Stimulated activated CD8-positive, alpha-beta memory T cell treated with anti-CD3 and anti-CD28 coated beads, Interleukin-2, amount 100 ng/mL, for 1 hour (primary cell): ENCODE measurements around the gene MIER2.

Source experiments
- DNase-seq, 2 donors: peaks; one replicate each; pipeline ENCODE4 v3.0.0-alpha.2; 2020; ENCODE audit warnings: low read depth in 2 of 2

MIER2 gene

GRCh38 chr19:307793-308420, 36.7 kb downstream of the MIER2 start:
- DNase-seq = no peak

DNA sequence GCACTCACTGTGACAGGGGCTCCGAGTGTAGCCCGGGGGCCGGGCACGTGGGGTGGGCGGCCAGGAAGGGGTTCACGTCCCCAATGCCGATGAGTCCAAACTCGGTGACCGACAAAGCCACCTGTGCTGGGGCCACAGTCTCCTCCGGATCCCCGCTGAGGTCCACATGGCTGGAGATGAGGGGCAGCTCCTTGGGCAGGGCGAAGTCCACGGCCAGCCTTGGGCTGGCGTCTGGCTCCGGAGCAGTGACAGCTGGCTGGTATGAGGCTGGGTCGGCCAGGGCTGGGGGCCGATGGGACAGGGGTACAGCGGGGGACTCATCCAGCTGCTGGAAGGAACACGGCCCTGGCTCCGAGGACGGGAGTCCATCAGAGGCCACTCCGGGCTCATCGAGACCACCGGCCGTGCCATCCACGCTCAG, 37.5 kb downstream of the MIER2 start:
- DNase-seq = no peak

- DNase-seq = no peak
Measured at GRCh38 chr19:306151-306900, 38.3 kb downstream of the MIER2 start.

DNA sequence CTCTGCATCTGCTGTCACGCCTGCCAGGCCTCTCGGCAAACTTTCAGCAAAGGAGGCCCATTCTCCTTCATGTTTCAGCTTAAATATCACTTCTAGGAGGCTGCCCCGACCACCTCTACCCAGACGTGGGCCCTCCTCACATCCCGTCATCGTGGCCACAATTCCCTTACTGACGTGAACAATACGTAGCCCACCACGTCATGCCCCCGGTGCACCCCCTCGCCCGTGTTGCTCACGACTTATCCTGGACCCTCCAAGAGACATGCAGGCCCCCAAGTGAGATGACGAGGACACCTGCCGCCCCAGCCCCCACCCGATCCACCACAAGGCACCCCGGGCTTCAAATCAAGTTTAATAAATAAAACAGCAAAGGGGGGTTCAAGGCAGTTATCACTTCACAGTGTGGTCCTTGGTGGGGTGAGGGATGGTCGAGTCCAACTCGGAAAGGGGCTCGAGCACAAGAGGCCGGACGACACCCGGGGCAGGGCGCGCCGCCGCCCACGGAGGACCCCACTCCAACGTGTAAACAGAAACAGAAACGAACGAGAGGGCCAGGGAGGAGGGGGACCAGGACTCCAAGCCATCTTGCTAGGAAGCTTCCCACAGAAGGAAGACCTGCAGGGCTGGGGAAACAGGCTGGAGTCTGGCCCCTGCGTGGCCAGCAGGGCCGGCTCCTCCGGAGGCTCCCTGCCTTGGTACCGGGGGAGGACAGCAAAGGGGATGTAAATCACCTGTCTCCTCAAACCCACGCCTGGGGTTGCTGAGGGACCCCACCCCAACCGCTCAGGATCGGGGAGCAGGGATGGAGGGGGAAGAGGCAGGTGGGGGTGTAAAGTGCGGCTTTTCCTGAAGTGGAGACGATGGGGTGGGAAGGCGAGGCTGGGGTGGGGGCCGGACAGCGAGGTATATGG, 39.1 kb downstream of the MIER2 start:
- DNase-seq = no peak

GRCh38 chr19:296476-297225, 47.9 kb downstream of the MIER2 start:
- DNase-seq = no peak

- no peak for DNase-seq
Measured at GRCh38 chr19:295687-296370, 48.8 kb downstream of the MIER2 start.

DNA sequence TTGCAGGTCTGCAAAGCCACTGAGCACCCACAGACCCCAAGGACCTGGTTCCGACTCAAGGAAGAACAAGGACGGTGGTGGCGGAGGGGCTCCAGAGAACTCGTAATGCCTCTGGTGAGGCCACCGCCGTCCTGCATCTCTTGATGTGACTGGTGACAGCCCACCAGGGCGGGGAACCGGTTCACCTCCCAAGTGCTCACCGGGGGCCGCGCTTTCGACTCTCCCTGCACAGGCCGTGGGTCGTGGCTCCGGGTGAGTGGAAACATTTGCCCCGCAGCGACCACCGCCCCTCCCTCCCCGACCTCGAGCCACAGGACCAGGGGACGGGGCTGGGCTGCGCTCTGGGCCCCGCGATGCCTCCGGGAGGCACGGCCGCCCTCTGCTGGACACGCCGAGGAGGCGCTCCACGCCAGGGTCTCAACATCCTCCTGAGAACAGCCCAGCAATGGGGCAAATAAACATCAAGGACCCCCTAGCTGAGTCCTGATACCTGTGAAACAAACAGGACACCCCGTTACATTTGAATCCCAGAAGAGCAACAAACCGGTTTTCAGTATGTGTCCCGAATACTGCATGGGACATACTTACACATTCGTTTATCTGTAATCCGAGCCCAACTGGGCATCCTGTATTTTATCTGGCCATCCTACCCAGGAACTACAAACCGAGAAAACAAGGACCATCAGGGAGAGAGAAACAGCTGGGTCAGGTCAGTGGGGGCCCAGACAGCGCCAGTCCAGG, 49.5 kb downstream of the MIER2 start:
- DNase-seq = no peak

DNA sequence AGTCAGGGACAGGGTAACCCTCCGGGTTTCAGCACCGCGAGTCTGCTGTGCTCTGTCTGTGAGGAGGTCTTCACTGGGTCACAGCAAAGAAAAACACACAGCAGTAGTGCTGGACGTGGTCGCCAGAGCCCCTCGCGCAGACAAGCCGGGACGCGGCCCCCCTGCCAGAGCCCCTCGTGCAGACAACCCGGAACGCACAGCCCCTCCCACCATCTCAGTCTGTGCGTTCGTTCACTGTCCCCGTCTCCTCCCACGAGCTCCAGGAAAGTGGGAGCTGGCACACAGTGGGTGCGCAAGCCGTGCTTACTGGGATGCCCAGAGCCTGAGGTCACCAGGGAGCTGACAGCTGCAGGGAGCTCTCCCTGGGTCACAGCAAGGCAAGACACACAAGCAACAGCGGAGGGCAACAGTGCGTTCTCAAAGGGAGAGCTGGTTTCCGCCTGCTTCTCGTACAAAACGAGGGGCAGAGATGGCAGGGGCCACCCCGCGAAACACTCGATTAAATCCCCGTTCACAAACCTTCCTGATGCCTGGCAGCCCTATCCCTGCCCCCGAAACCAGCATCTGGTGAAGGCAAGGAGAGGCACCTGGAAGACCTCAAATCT, 50.2 kb downstream of the MIER2 start:
- no peak for DNase-seq

GRCh38 chr19:293436-294110, 51.0 kb downstream of the MIER2 start:
- no peak for DNase-seq

GRCh38 chr19:292951-293350, 51.6 kb downstream of the MIER2 start:
- DNase-seq = no peak

DNA sequence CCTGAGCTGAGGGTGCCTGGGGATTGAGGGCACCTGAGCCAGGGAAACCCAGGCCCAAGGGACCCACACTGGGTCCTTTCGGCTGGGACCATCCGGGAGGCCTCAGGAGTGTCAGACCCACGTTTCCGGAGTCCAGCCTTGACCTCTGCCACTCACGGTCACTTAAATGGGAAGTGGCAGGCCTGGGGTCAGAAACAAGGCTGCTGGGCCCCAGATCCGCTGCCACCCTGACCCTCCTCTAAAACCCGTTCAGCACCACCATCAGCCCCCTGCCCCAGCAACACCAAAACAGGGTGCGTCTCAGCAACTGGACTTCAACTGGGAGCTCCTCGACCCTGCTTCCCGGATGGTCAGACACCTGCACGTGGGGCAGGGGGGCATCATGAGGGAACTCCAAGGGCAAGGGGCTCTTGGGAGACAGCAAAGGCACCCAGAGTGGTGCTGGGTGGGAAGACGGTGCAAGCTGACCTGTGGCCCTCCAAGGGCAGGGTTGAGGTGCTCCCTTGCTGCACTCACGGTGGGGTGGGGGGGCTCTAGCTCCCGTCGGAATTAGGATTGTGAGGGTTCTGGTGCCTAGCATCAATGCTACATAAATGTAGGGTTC, 52.2 kb downstream of the MIER2 start:
- no peak for DNase-seq

- DNase-seq = no peak
Measured at GRCh38 chr19:291561-292280, 52.9 kb downstream of the MIER2 start.

DNA sequence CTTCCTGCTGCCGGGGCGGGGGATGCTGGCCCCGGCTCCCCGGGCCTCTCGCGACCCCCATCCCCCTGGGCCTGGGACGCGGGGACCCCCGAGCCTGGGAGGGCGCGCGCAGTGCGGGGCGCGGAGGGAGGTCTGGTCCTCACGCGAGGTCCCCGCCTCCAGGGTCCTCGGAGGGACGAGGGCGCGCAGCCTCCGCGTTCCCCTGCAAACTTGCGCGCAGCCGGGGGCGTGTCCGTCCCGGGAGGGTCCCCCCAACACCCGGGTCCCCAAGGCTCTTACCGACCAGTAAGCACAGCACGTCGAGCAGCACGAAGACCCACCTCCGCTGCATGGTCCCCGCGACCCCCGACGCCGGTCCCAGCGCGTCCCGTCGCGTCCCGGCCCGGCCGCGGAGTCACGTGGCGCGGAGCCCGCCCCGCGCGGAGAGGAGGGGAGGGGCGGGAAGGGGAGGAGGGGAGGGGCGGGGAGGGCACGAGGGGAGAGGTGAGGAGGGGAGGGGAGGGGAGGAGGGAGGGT, 53.5 kb downstream of the MIER2 start, which contains the start of gene PLPP2:
TSS of gene PLPP2 (minus strand) at position 398 of the 516 bp plus-strand sequence. CDS start at position 331, 67 bp downstream.
- DNase-seq = no peak

DNA sequence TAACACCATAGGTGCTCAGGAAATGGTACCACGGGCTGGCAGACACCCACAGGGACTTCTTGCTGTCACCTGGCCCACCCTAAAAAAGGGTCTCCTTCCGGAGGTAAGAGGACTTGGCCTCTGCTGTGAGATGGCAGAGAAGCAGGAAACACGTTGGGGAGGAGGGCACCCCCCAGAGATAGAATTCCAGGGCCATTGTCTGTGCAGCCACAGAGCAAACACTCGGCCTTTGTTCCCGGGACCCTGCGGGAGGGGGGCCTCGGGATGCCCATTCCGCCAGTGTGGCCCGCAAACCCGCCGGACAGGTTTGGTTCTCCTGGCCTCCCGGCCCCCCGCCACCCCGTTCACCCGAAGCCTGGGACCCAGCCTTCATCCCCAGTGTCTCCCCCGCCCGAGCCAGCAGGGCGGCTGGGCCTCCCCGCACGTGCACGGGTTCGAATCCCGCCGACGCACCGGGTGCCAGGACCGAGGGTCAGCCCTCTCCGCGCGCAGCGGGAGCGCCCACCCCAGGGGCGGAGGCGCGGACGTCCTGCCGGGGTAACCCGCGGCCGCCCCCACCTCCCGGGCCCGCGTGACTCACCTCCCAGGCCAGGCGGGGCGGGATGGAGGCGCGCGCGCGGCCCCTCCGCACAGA, 54.1 kb downstream of the MIER2 start:
- no peak for DNase-seq

DNA sequence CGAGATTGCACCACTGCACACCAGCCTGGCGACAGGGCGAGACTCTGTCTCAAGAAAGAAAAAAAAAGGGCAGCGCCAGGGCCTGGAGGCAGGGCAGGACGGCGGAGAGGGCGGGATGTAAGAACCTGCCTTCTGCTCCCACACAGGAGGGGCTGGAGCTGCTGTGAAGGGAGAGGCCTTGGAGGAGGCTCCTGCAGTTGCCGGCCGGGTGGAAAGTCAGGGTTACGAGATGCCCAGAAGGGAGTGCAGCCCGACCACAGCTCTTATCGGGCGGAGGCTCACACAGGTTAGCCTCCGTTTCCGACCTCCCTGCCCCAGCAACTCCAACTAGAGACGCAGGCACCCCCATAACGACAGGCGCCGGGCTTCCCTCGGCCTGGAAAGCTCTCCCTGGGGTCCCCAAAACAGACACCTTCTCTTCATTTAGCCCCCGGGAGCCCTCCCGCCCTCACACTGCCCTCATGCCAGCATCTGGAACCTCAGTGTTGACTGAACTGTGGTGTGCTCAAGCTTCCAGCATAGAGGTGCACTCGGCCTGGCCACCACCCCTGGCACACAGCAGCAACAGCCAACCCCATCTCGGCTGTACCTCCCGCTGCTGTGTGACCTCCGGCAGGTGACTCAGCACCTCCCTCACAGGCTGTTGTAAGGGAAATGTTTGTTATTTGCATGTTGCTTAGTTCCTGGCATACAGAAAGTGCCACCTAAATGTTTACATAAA, 54.8 kb downstream of the MIER2 start:
- peak in 1 of 2 donors; percentile 26 for DNase-seq

DNA sequence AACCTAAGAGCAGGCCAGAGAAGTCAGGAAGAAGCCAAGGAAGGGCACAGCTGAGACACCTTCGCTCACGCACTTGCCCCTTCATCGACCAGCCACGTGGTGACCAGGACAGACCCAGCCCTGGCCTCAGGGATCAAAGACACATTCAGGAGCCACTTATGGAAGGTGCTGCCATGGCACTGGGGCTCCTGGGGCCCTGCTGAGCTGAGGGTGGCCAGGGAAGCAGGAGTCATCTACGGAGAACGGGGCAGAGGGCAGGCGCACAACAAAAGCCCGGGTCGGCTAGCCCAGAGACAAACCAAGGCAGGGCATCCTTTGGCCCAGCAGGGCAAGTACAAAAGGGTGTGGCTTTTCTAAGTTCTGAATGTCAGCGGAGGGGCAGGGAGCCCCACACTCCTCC, 55.7 kb downstream of the MIER2 start:
- DNase-seq = no peak

- no peak for DNase-seq
Measured at GRCh38 chr19:287381-287871, 57.2 kb downstream of the MIER2 start.
